IMR-90 (cell line): ENCODE data around the gene FZD4. TPM values are rescaled to one million over a fixed set of nuclear protein-coding genes. Genes with fewer than 3 reads are reported as not detected.

Experiments used
- ATAC-seq: fragments of 200-7000 bp; cut with Tn5 transposase; 2 replicates; pipeline ENCODE4 v1.9.1; 2020; ENCODE audit warnings: low read depth, mild to moderate bottlenecking, moderate library complexity
- BruUV-seq: library from RNA; stranded (reverse); fragments of 400-500 nt; replicated peaks from 2 replicates; lab custom pipeline; 2021; lab: Mats Ljungman, UMichigan
- CTCF ChIA-PET: fragments of 300-600 bp; formaldehyde crosslinking; extraction: SDS; loops from one replicate; lab custom pipeline; 2021; ENCODE audit warnings: antibody characterized with exemption; lab: Yijun Ruan, JAX
- POLR2A ChIA-PET: fragments of 300-600 bp; sonication (Branson Sonifier 250); formaldehyde crosslinking; loops from one replicate; lab custom pipeline; 2022; ENCODE audit warnings: antibody characterized with exemption; ENCODE audit not compliant: unreplicated experiment; lab: Charles Lee
- DNase-seq: peaks from one replicate; pipeline ENCODE4 v3.0.0; 2013
- H2AFZ ChIP-seq: replicated peaks from 2 replicates; pipeline ENCODE3; 2013; ENCODE audit warnings: low read length, mild to moderate bottlenecking; ENCODE audit not compliant: poor library complexity
- H2AK5ac ChIP-seq: 2 replicates; pipeline ENCODE4 v1.6.1; 2013; ENCODE audit warnings: low read depth, low read length, inconsistent platforms
- H2AK9ac ChIP-seq: replicated peaks from 2 replicates; pipeline ENCODE3; 2013; ENCODE audit warnings: mild to moderate bottlenecking, low read depth, low read length, moderate library complexity; ENCODE audit not compliant: poor library complexity
- H2BK120ac ChIP-seq: 2 replicates; pipeline ENCODE4 v1.6.1; 2013; ENCODE audit warnings: low read depth, low read length, inconsistent platforms
- H2BK15ac ChIP-seq: 3 replicates; pipeline ENCODE4 v1.6.1; 2013; ENCODE audit warnings: low read depth, low read length, inconsistent platforms
- H2BK20ac ChIP-seq: 2 replicates; pipeline ENCODE4 v1.6.1; 2013; ENCODE audit warnings: low read depth, mild to moderate bottlenecking, inconsistent platforms, low read length, moderate library complexity
- H2BK5ac ChIP-seq: 2 replicates; pipeline ENCODE4 v1.6.1; 2013; ENCODE audit warnings: mild to moderate bottlenecking, low read depth, low read length, inconsistent platforms; ENCODE audit not compliant: poor library complexity, severe bottlenecking
- H3K14ac ChIP-seq: replicated peaks from 2 replicates; pipeline ENCODE4 v1.6.1; 2013; ENCODE audit warnings: low read depth, low read length, inconsistent platforms
- H3K18ac ChIP-seq: 2 replicates; pipeline ENCODE4 v1.6.1; 2013; ENCODE audit warnings: low read depth, low read length, control low read depth
- H3K23ac ChIP-seq: 2 replicates; pipeline ENCODE4 v1.6.1; 2013; ENCODE audit warnings: low read depth, low read length, inconsistent platforms
- H3K27ac ChIP-seq: 2 replicates; pipeline ENCODE4 v1.5.1; 2013; ENCODE audit warnings: mild to moderate bottlenecking, control low read depth, low read length; ENCODE audit not compliant: insufficient read depth
- H3K27me3 ChIP-seq: 2 replicates; pipeline ENCODE4 v1.6.1; 2013; ENCODE audit warnings: low read length; ENCODE audit not compliant: control insufficient read depth, insufficient read depth
- H3K36me3 ChIP-seq: 2 replicates; pipeline ENCODE4 v1.6.1; 2013; ENCODE audit warnings: low read length, mixed read lengths; ENCODE audit not compliant: control insufficient read depth, insufficient read depth
- H3K4ac ChIP-seq: 2 replicates; pipeline ENCODE4 v1.6.1; 2013; ENCODE audit warnings: low read depth, low read length, inconsistent platforms
- H3K4me1 ChIP-seq: 2 replicates; pipeline ENCODE4 v1.6.1; 2013; ENCODE audit warnings: low read length, mixed read lengths; ENCODE audit not compliant: control insufficient read depth, insufficient read depth
- H3K4me2 ChIP-seq: 2 replicates; pipeline ENCODE4 v1.6.1; 2013; ENCODE audit warnings: low read depth, mild to moderate bottlenecking, control low read depth, low read length, moderate library complexity
- H3K4me3 ChIP-seq: 2 replicates; pipeline ENCODE4 v1.5.1; 2013; ENCODE audit warnings: low read depth, mild to moderate bottlenecking, control low read depth, low read length, moderate library complexity; ENCODE audit not compliant: insufficient read depth
- H3K56ac ChIP-seq: 2 replicates; pipeline ENCODE4 v1.6.1; 2013; ENCODE audit warnings: low read length, inconsistent platforms; ENCODE audit not compliant: insufficient read depth; ENCODE audit errors: extremely low read depth
- H3K79me1 ChIP-seq, 2 experiments: 2 replicates each; pipeline ENCODE4 v1.6.1; 2013; ENCODE audit warnings: low read length in 2 of 2, inconsistent platforms in 1 of 2, low read depth in 1 of 2
- H3K9ac ChIP-seq: 2 replicates; pipeline ENCODE4 v1.6.1; 2013; ENCODE audit warnings: low read depth, low read length, control low read depth
- H3K9me1 ChIP-seq: 2 replicates; pipeline ENCODE4 v1.6.1; 2013; ENCODE audit warnings: low read length, inconsistent platforms; ENCODE audit not compliant: insufficient read depth
- H3K9me3 ChIP-seq: 2 replicates; pipeline ENCODE4 v1.6.1; 2013; ENCODE audit warnings: low read length; ENCODE audit not compliant: control insufficient read depth, insufficient read depth
- H4K20me1 ChIP-seq: 2 replicates; pipeline ENCODE4 v1.6.1; 2013; ENCODE audit warnings: low read length, inconsistent platforms; ENCODE audit not compliant: insufficient read depth
- H4K5ac ChIP-seq: 2 replicates; pipeline ENCODE4 v1.6.1; 2013; ENCODE audit warnings: mild to moderate bottlenecking, low read depth, low read length, control low read depth
- H4K8ac ChIP-seq, 2 experiments: 2 replicates each; pipeline ENCODE4 v1.6.1; 2013; ENCODE audit warnings: low read depth in 2 of 2, low read length in 2 of 2, control low read depth in 1 of 2, inconsistent platforms in 1 of 2
- H4K91ac ChIP-seq: 2 replicates; pipeline ENCODE4 v1.6.1; 2013; ENCODE audit warnings: low read depth, low read length, inconsistent platforms; ENCODE audit not compliant: insufficient read depth
- BHLHE40 ChIP-seq: fragments of 150-350 bp; IDR thresholded peaks from 2 replicates; pipeline ENCODE4 v1.6.1; 2016; ENCODE audit warnings: mild to moderate bottlenecking, low read depth, low read length
- CEBPB ChIP-seq: IDR thresholded peaks from 2 replicates; pipeline ENCODE4 v1.6.1; 2012; ENCODE audit warnings: low read depth, low read length, improper control_type of control experiment
- CHD1 ChIP-seq: IDR thresholded peaks from 2 replicates; pipeline ENCODE4 v1.6.1; 2012; ENCODE audit warnings: low read depth, low read length, improper control_type of control experiment
- CTCF ChIP-seq: conservative IDR thresholded peaks from 2 replicates; pipeline ENCODE4 v1.5.1; 2012; ENCODE audit warnings: mild to moderate bottlenecking, low read depth, low read length, improper control_type of control experiment
- ELK1 ChIP-seq: fragments of 150-350 bp; IDR thresholded peaks from 2 replicates; pipeline ENCODE4 v1.6.1; 2016; ENCODE audit warnings: low read depth, mild to moderate bottlenecking, low read length, moderate library complexity, borderline replicate concordance
- MAFK ChIP-seq: IDR thresholded peaks from 2 replicates; pipeline ENCODE4 v1.6.1; 2012; ENCODE audit warnings: low read depth, low read length, improper control_type of control experiment
- MAZ ChIP-seq: IDR thresholded peaks from 2 replicates; pipeline ENCODE4 v1.6.1; 2012; ENCODE audit warnings: low read depth, mild to moderate bottlenecking, low read length, improper control_type of control experiment, moderate library complexity, borderline replicate concordance
- MXI1 ChIP-seq: IDR thresholded peaks from 2 replicates; pipeline ENCODE4 v1.6.1; 2012; ENCODE audit warnings: low read depth, mild to moderate bottlenecking, low read length, moderate library complexity, borderline replicate concordance
- NFE2L2 ChIP-seq: fragments of 150-350 bp; IDR thresholded peaks from 2 replicates; pipeline ENCODE4 v1.6.1; 2016; ENCODE audit warnings: low read depth, mild to moderate bottlenecking, low read length
- POLR2A ChIP-seq: IDR thresholded peaks from 2 replicates; pipeline ENCODE4 v1.6.1; 2012; ENCODE audit warnings: mild to moderate bottlenecking, low read depth, low read length
- RAD21 ChIP-seq: IDR thresholded peaks from 2 replicates; pipeline ENCODE4 v1.6.1; 2012; ENCODE audit warnings: low read length, improper control_type of control experiment
- RCOR1 ChIP-seq: IDR thresholded peaks from 2 replicates; pipeline ENCODE4 v1.6.1; 2012; ENCODE audit warnings: mild to moderate bottlenecking, low read length, improper control_type of control experiment; ENCODE audit not compliant: insufficient replicate concordance
- RFX5 ChIP-seq: IDR thresholded peaks from 2 replicates; pipeline ENCODE4 v1.8.0; 2012; ENCODE audit warnings: low read depth, mild to moderate bottlenecking, low read length, moderate library complexity
- SMC3 ChIP-seq: fragments of 150-350 bp; IDR thresholded peaks from 2 replicates; pipeline ENCODE4 v1.6.1; 2016; ENCODE audit warnings: low read depth, mild to moderate bottlenecking, antibody characterized with exemption, low read length, moderate library complexity
- USF2 ChIP-seq: fragments of 150-350 bp; IDR thresholded peaks from 2 replicates; pipeline ENCODE4 v1.6.1; 2017; ENCODE audit warnings: mild to moderate bottlenecking, antibody characterized with exemption, low read length, low read depth
- WGBS, 2 experiments: methylation state at CpG; one replicate each; pipeline versions ENCODE4 v1.1.5 to v1.1.7; 2013; ENCODE audit warnings: missing lambda C conversion rate in 2 of 2; ENCODE audit not compliant: insufficient read length in 1 of 2; ENCODE audit errors: extremely low coverage in 2 of 2; 5-methylcytosine and 5-hydroxymethylcytosine counted together
- dilution Hi-C: fragments of 300-500 bp; cut with HindIII; formaldehyde crosslinking; loops from one replicate; pipeline ENCODE4 v1.14.3; 2018; ENCODE audit warnings: low sequenced_read_pairs; ENCODE audit not compliant: unreplicated experiment
- in situ Hi-C: fragments of 300-500 bp; cut with MboI; formaldehyde crosslinking; loops from 3 replicates; pipeline ENCODE4 v1.14.3; 2019; ENCODE audit warnings: low sequenced_read_pairs, inconsistent platforms, mixed read lengths
- intact Hi-C: fragments of 100-400 bp; cut with micrococcal nuclease; formaldehyde crosslinking; loops from 2 replicates; pipeline ENCODE4 v1.10.0; 2022
- polyA plus RNA-seq, 3 experiments: library from polyadenylated mRNA; depleted of rRNA; stranded (reverse); fragments of >200 nt; gene quantifications; 2 replicates each; pipeline ENCODE4 v1.2.3, GENCODE V29; 2012; ENCODE audit warnings: low replicate concordance in 1 of 3
- total RNA-seq: library from RNA; depleted of rRNA; stranded (reverse); fragments of >200 nt; gene quantifications from 2 replicates; pipeline ENCODE4 v1.2.3, GENCODE V29; 2012

Gene FZD4
- total and polyA plus RNA-seq, 2 of the 4 experiments (the other 2 are of a cell fraction) = 3.7 to 7.7 TPM

- CTCF ChIA-PET = interaction anchor here (1.6 kb wide), 1 partner anchor 13 kb away, joined by 4 read pairs; no protein-coding TSS in a partner anchor
- H3K18ac ChIP-seq = no peak overlapping the region
- TF ChIP-seq MXI1 = no peak
- no peak for TF ChIP-seq RCOR1
- no peak for TF ChIP-seq CTCF
- no peak for TF ChIP-seq RAD21
- TF ChIP-seq POLR2A = no peak
- TF ChIP-seq USF2 = no peak
- no peak for TF ChIP-seq CEBPB
- no peak for TF ChIP-seq MAZ
- no peak for TF ChIP-seq SMC3
- TF ChIP-seq NFE2L2 = no peak
- TF ChIP-seq BHLHE40 = no peak
- no peak for TF ChIP-seq ELK1
- TF ChIP-seq MAFK = no peak
- TF ChIP-seq CHD1 = no peak
- TF ChIP-seq RFX5 = no peak
Measured at GRCh38 chr11:86981777-86982540, 26.8 kb upstream of the FZD4 start.

More at GRCh38 chr11:86981777-86982540, 26.8 kb upstream of the FZD4 start:
- Histone ChIP-seq H3K4me2 (no peak overlapping the region), H2BK120ac (no peak overlapping the region), H3K14ac (no peak overlapping the region), H3K23ac (no peak overlapping the region), H3K56ac (no peak overlapping the region), H3K9me3 (no peaks in the 10 kb centered on the region), H3K27ac (no peak overlapping the region), H2AK9ac (no peak overlapping the region), H3K27me3 (peaks cover 4% of the 10 kb centered on the region), H3K9me1 (0 out of 2 replicates have a peak, but pooled peaks cover 2% of the 10 kb centered on the region), H2AFZ (no peak overlapping the region), H3K4me3 (no peak overlapping the region), H4K20me1 (no peaks in the 10 kb centered on the region), H3K4me1 (no peaks in the 10 kb centered on the region), H2BK15ac (no peak overlapping the region), H3K79me1 (no peaks in the 10 kb centered on the region), H3K4ac (no peak overlapping the region), H2AK5ac (no peak overlapping the region), H2BK5ac (no peak overlapping the region), H2BK20ac (no peak overlapping the region), H4K8ac (no peak overlapping the region), H3K9ac (no peak overlapping the region), H3K36me3 (no peaks in the 10 kb centered on the region), H4K5ac (no peak overlapping the region), H4K91ac (no peak overlapping the region)
- intact Hi-C loops = no loop called here
- no TSS peak for BruUV-seq
- ATAC-seq = no peak
- POLR2A ChIA-PET = no interaction called here
- dilution Hi-C loops = no loop called here
- 80% methylated on average over 1 of the region's 7 CpGs; no CpG with 5 or more reads in 1 of the 2 experiments for WGBS, 2 experiments
- no peak for DNase-seq
- in situ Hi-C loops = no loop called here
